ENCODE results near the gene PLEKHG4B. TPM values are rescaled to one million over a fixed set of nuclear protein-coding genes. Genes with fewer than 3 reads are reported as not detected.

PLEKHG4B gene
- total and polyA plus RNA-seq, 2 of the 8 experiments (the other 6 are each of a cell fraction or from before 2014, with no cell fraction given): 31.1 to 43.6 TPM

- no peak for TF ChIP-seq CHD7 (IDR thresholded peaks at IDR 0.05; ENCODE audit: insufficient replicate concordance, low read length)
- TF ChIP-seq MAFK (IDR thresholded peaks at IDR 0.05; ENCODE audit: low read depth, low read length): no peak
- TF ChIP-seq, protein P1, sequence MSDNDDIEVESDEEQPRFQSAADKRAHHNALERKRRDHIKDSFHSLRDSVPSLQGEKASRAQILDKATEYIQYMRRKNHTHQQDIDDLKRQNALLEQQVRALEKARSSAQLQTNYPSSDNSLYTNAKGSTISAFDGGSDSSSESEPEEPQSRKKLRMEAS (IDR thresholded peaks at IDR 0.05): no peak
- TF ChIP-seq ATF3 (IDR thresholded peaks at IDR 0.05; ENCODE audit: insufficient read depth, low read depth, low read length): no peak
- no peak for TF ChIP-seq POLR2AphosphoS5 (IDR thresholded peaks at IDR 0.05; ENCODE audit: low read depth, low read length)
- no peak for TF ChIP-seq EGR1 (IDR thresholded peaks at IDR 0.05; ENCODE audit: borderline replicate concordance, low read depth, low read length)
- TF ChIP-seq SIN3A (conservative IDR thresholded peaks at IDR 0.05 in 1 of 2, IDR thresholded peaks at IDR 0.05 in 1 of 2; ENCODE audit: low read depth in 1 of 2, low read length in 2 of 2): no peak
- TF ChIP-seq CHD2 (IDR thresholded peaks at IDR 0.05; ENCODE audit: low read length): no peak
- TF ChIP-seq TCF12 (IDR thresholded peaks at IDR 0.05; ENCODE audit: low read depth, low read length): no peak
These were observed 75.5 kb downstream of the PLEKHG4B start (continued) for GRCh38 chr5:167511-167910.
